KBM-7 (cell line): ENCODE data around the gene C1orf116.

Source experiments
- DNase-seq: peaks from one replicate; pipeline ENCODE4 v3.0.0-alpha.2; 2015
- in situ Hi-C: fragments of 300-500 bp; cut with MboI; formaldehyde crosslinking; loops from 2 replicates; pipeline ENCODE4 v1.14.3; 2020; ENCODE audit warnings: low sequenced_read_pairs, low pct_unique_long_range_greater_than_20kb, mixed read lengths

Gene C1orf116

GRCh38 chr1:207007352-207008033 lies 25.1 kb downstream of the C1orf116 start:
- no peak for DNase-seq
- in situ Hi-C loops: no loop called here

- no peak for DNase-seq
- in situ Hi-C loops: no loop called here
Measured at GRCh38 chr1:207006914-207007313, 25.6 kb downstream of the C1orf116 start.

GRCh38 chr1:207006083-207006482 lies 26.5 kb downstream of the C1orf116 start:
- in situ Hi-C loops: no loop called here
- DNase-seq: no peak

- DNase-seq: peak; percentile 38
- in situ Hi-C loops: no loop called here
Measured at GRCh38 chr1:207004931-207005830, 27.4 kb downstream of the C1orf116 start.

GRCh38 chr1:207003210-207003609 lies 29.3 kb downstream of the C1orf116 start:
- DNase-seq: no peak
- in situ Hi-C loops: no loop called here

- in situ Hi-C loops: no loop called here
- DNase-seq: no peak
Measured at GRCh38 chr1:207002724-207003146, 29.8 kb downstream of the C1orf116 start.

GRCh38 chr1:207001492-207002245 lies 30.9 kb downstream of the C1orf116 start:
- in situ Hi-C loops: no loop called here
- DNase-seq: no peak

- in situ Hi-C loops: no loop called here
- DNase-seq: no peak
Measured at GRCh38 chr1:207000651-207001291, 31.8 kb downstream of the C1orf116 start.

GRCh38 chr1:206998816-206999215 lies 33.7 kb downstream of the C1orf116 start:
- in situ Hi-C loops: no loop called here
- DNase-seq: no peak

GRCh38 chr1:206992790-206993189 lies 39.8 kb downstream of the C1orf116 start:
- in situ Hi-C loops: no loop called here
- DNase-seq: no peak

GRCh38 chr1:206987873-206988272 lies 44.7 kb downstream of the C1orf116 start:
- no peak for DNase-seq
- in situ Hi-C loops: no loop called here

- in situ Hi-C loops: no loop called here
- DNase-seq: no peak
Measured at GRCh38 chr1:206986885-206987284, 45.7 kb downstream of the C1orf116 start.

- in situ Hi-C loops: no loop called here
- no peak for DNase-seq
Measured at GRCh38 chr1:206986402-206986801, 46.2 kb downstream of the C1orf116 start.

- in situ Hi-C loops: no loop called here
Measured at GRCh38 chr1:206985162-206985749, 47.3 kb downstream of the C1orf116 start.

GRCh38 chr1:206982216-206982615 lies 50.3 kb downstream of the C1orf116 start:
- DNase-seq: peak; percentile 66
- in situ Hi-C loops: no loop called here

More at GRCh38 chr1:206985162-206985749, 47.3 kb downstream of the C1orf116 start:
- no peak for DNase-seq

GRCh38 chr1:206979379-206980043 lies 53.0 kb downstream of the C1orf116 start:
- in situ Hi-C loops: no loop called here
- DNase-seq: peak; percentile 22

- no peak for DNase-seq
- in situ Hi-C loops: no loop called here
Measured at GRCh38 chr1:206978259-206978658, 54.3 kb downstream of the C1orf116 start.

- no peak for DNase-seq
- in situ Hi-C loops: no loop called here
Measured at GRCh38 chr1:206975306-206975705, 57.2 kb downstream of the C1orf116 start.
